Measurements from ENCODE around the gene TBX20.
"Not testable (repeated sequence)": the region's sequence is repeated elsewhere in the genome, so short reads cannot be mapped to it uniquely, and the experiment has no call there.

Gene TBX20

GRCh38 chr7:35161059-35161740, 92.7 kb downstream of the TBX20 start:
- DNase-seq (ENCODE audit: low read depth): not testable (repeated sequence)
